ENCODE data around the gene B3GNT5.

The B3GNT5 gene

DNA sequence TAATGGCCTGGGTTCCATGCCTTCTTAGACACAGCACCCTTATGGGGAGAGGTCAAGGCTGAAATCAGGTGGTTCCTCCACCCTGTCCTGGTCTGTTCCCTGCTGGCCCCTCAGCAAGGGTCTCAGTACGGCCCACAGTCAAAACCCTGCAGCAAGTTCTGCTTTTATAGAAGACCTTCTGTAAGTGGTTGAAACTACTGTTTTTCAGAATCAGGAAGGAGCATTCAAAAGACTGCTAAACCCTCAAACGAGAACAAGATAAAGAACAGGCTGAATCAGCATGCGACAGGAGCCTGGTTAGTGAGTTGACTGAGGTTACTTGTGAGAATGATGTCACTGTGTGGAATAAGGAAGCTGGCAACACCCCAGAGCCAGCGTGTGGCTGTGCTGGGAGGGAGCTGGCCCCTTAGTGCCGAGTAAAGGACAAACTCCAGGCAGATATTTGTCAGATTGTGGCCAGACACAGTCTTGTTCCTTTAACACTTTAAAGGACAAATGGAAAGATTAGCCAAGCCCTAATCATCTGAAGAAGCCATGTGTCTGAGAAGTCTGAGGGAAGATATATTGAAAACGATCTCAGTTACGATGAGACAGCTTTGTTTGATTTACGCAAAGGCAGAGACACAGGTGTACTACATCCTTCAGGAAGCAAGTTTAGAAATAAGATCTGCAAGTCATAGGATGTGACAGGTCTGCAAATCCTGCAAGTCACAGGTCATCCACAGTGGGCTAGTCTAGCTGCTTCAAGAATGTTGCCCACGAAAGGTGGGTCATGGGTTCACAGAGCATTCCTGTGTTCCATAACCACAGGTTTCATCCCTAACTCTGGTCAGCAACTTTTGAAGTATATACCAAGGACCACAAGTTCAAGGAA, 54.0 kb downstream of the B3GNT5 start:
- H3K4me3 ChIP-seq (ENCODE audit: low read depth, low read length), result no peak overlapping the region
- TF ChIP-seq CTCF (IDR thresholded peaks at IDR 0.05; ENCODE audit: low read depth, low read length, missing control alignments), result no peak
- no peak for DNase-seq (ENCODE audit: low read depth)

DNA sequence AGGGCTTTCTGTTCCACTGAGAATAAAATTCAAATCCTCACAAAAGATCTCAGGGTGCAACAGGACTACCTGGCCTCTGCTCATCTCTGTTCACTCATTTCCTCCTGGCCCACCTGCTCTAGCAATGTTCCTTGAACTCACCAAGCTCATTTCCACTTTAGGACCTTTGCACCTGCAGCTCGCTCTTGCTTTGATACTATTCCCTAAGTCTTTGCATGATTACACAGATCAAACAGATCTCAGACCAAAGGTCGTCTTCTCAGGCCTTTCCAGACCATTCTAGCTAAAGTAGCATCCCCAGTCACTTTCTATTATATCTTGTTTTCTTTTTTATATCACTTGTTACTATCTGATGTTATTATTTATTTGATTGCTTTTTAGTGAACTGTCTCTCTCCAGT, 54.7 kb downstream of the B3GNT5 start:
- no peak for TF ChIP-seq CTCF (IDR thresholded peaks at IDR 0.05; ENCODE audit: low read depth, low read length, missing control alignments)

DNA sequence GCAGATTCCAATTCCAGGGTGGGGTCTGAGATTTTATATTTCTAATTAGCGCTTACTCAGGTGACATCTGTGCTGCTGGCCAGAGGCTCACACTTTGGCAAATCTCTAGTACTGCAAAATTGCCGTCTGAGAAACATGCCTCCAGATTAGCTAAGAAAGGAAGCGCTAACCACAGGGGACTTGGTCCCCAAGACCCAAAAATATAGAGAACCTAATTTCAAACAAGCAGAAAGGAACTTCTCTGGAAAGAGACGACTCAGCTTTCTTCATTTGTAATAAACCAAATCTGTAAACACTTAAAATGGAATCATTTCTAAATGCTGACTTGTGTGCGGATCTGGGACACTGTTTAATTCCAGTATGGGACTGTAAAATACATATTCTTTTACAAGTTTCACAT, 55.7 kb downstream of the B3GNT5 start:
- no peak for TF ChIP-seq CTCF (IDR thresholded peaks at IDR 0.05; ENCODE audit: low read depth, low read length, missing control alignments)
- no peak overlapping the region for H3K4me3 ChIP-seq (ENCODE audit: low read depth, low read length)
- DNase-seq (ENCODE audit: low read depth), result no peak

More for the DNA sequence above, 54.7 kb downstream of the B3GNT5 start:
- DNase-seq (ENCODE audit: low read depth), result no peak
- no peak overlapping the region for H3K4me3 ChIP-seq (ENCODE audit: low read depth, low read length)

- DNase-seq (ENCODE audit: low read depth), result no peak
Measured at GRCh38 chr3:183309276-183309675, 56.2 kb downstream of the B3GNT5 start.

DNA sequence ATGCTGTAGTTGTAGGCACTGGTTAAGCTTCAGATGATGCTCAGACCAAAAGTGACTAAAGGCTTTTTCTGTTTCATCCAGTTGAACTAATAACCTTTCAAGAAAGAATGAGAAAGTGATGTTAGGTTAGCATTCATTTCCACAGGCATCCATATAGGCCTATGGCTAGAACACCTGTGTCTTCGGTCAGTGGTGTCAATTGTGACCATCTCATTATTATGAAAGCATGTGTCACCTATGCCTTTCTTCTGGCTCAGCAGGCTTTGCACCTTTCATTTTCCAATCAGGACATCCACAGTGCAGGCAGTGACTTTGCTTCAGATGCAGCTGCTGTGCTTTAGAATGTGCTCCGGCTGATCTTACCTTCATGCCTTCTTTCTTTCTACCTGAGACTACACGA, 57.9 kb downstream of the B3GNT5 start:
- no peak overlapping the region for H3K4me3 ChIP-seq (ENCODE audit: low read depth, low read length)
- no peak for DNase-seq (ENCODE audit: low read depth)
- TF ChIP-seq CTCF (IDR thresholded peaks at IDR 0.05; ENCODE audit: low read depth, low read length, missing control alignments), result no peak

More at GRCh38 chr3:183309276-183309675, 56.2 kb downstream of the B3GNT5 start:
- H3K4me3 ChIP-seq (ENCODE audit: low read depth, low read length), result no peak overlapping the region
- no peak for TF ChIP-seq CTCF (IDR thresholded peaks at IDR 0.05; ENCODE audit: low read depth, low read length, missing control alignments)

GRCh38 chr3:183312433-183312832, 59.4 kb downstream of the B3GNT5 start:
- TF ChIP-seq CTCF (IDR thresholded peaks at IDR 0.05; ENCODE audit: low read depth, low read length, missing control alignments), result no peak
- H3K4me3 ChIP-seq (ENCODE audit: low read depth, low read length), result no peak overlapping the region
- no peak for DNase-seq (ENCODE audit: low read depth)

DNA sequence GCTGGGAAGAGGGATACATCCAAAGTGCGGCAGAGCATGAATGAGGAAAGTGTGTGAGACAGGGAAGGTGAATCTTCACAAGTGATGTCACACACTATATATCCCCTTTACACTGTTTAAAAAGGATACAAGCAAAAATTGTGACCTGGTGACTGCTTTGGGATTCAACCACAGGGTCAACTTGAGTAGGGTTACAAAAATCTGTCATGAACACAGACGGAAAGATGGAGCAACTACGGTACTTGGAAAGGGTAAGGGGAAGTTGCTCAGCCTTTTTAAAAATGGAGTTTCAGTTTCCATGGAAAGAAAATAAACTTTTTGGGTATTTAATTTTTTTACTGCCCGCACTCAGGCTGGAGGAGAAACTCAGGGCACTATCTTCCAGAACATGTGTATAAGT, 60.3 kb downstream of the B3GNT5 start:
- no peak for TF ChIP-seq CTCF (IDR thresholded peaks at IDR 0.05; ENCODE audit: low read depth, low read length, missing control alignments)

More for the DNA sequence above, 60.3 kb downstream of the B3GNT5 start:
- no peak overlapping the region for H3K4me3 ChIP-seq (ENCODE audit: low read depth, low read length)
- DNase-seq (ENCODE audit: low read depth), result no peak

Measured in GM12864 (cell line).